ENCODE measurements around the gene ENTPD2.

The ENTPD2 gene

DNA sequence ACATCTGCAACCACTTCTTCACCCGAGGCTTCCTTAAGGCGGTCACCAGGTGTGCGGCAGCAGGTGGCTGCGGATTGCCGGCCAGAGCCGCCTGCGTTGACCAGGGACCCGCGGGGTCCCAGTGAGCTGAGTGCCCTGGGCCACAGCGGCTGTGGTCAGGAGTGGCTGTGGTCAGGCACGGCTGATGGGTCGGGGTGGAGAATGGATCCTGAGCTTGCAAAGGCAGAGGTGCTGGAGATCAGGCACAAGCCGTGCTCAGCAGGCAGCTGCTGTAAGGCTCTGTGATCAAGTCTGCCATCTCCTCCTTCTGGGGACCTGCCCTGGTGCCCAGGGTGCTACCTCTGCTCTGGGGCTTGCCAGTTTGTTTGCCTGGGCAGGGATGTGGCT is 25.5 kb upstream of the ENTPD2 start:
- no peak for DNase-seq

DNA sequence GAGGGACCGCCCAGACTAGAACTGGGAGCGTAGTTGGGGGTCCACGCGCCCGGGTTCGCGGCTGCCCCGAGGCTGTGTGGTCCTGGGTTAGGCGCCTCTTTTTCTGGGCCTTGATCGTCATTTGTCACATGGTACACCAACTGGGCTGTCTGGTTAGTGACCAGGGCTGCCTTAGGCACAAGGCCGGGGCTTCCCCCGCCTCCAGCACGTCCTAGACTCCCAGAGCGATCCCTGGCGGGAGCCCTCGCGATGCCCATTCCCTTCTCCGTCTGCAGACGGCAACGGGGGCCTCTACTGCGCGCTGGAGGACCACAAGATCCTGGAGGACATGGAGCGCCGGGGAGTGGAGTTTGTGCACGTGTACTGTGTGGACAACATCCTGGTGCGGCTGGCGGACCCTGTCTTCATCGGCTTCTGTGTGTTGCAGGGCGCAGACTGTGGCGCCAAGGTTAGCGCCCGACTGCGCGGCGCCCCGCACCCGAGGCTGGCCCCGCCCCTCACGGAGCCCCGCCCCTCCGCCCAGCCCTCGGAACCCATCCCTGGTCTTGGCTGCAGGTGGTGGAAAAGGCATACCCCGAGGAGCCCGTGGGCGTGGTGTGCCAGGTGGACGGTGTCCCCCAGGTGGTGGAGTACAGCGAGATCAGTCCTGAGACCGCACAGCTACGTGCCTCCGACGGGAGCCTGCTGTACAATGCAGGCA is 25.0 kb upstream of the ENTPD2 start:
- no peak for DNase-seq

DNA sequence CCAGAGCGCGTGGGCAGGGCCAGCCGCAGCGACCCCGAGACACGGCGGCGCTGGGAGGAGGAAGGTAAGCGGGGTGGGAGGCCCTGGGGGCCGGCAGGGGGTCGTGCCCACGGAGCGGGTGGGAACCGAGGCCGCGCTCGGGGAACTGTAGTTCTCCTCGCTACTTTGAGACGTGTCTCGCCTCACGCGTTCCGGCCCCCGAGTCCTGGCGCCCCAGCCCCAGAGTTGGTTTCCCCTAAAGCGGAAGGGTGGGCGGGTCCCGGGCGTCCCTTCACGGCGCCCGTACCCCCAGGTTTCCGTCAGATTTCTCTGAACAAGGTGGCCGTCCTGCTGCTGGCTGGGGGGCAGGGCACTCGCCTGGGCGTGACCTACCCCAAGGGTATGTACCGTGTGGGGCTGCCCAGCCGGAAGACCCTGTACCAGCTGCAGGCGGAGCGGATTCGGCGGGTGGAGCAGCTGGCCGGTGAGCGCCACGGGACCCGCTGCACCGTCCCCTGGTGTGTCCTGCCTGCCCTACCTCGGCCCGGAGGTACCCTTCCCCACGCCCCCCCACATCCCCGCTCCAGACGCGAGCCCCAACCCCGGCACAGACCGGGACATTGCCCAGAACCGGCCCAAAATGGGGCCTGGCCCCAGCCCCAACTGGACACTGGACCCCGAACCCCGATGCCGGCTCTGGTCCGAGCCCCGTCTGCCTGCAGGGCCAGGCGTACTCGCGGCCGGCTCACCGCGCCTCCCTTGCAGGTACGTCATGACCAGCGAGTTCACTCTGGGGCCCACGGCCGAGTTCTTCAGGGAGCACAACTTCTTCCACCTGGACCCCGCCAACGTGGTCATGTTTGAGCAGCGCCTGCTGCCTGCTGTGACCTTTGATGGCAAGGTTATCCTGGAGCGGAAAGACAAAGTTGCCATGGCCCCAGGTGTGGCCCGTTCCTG is 24.2 kb upstream of the ENTPD2 start:
- no peak for DNase-seq

DNA sequence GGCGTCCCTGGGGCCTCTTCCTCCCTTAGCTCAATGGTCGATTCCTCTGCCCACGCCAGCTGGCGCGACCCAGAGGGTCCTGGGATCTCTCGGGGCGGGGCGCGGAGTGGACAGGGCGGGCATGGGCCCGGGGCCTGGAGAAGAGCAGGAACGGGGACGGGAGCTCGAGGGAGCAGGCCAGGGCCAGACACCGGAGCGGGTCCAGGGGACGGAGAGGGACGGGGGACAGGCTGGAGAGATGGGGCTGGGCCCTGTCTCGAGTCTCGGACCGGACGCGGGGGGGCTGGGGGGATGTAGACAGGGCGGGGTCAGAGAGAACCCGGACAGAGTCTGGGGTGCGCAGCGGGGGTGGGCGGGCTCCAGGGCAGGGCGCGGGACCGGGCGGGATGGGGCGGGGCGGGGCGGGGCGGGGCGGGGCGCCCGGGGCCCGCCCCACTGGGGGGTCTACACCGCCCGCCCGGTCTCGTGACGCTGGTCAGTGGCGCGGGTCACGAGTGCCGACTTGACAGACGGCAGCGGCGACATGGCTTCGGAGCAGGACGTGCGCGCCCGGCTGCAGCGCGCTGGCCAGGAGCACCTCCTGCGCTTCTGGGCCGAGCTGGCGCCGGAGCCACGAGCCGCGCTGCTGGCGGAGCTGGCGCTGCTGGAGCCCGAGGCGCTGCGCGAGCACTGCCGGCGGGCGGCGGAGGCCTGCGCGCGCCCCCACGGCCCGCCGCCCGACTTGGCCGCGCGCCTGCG is 23.3 kb upstream of the ENTPD2 start, which contains the start of gene UAP1L1:
TSS of gene UAP1L1 (plus strand) at position 508 of the 738 bp plus-strand sequence. CDS start at position 524, 16 bp downstream.
- peak; percentile 64 for DNase-seq

DNA sequence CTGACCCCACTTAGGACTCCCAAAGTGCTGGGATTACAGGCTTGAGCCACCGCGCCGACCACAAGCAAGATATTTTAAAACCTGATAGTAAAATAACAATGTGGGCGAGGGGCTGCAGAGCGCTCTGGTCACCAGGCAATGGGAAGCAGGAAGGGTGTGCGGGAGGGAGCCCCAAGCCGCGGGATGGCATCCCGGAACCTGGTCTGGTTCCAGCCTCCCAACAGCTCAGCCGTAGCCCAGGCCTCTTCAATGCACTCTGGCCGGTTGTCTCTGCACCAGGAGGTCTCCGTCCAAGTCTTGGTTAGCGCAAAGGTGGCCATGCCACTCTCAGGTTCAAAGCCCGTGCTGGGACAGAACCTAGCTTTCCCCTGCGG is 22.8 kb upstream of the ENTPD2 start:
- no peak for DNase-seq

DNA sequence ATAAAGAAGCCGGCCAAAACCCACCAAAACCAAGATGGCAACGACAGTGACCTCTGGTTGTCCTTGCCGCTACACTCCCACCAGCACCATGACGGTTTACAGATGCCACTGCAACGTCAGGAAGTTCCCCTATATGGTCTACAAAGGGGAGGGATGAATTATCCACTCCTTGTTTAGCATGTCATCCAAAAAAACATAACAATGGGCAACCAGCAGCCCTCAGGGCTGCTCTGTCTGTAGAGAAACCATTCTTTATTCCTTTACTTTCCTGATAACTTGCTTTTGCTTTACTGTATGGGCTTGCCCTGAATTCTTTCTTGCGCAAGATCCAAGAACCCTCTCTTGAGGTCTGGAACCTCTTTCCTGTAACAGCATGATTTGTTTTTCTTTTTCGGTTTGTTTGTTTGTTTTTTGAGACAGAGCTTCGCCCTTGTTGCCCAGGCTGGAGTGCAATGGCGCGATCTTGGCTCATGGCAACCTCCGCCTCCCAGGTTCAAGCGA is 21.5 kb upstream of the ENTPD2 start:
- no peak for DNase-seq

DNA sequence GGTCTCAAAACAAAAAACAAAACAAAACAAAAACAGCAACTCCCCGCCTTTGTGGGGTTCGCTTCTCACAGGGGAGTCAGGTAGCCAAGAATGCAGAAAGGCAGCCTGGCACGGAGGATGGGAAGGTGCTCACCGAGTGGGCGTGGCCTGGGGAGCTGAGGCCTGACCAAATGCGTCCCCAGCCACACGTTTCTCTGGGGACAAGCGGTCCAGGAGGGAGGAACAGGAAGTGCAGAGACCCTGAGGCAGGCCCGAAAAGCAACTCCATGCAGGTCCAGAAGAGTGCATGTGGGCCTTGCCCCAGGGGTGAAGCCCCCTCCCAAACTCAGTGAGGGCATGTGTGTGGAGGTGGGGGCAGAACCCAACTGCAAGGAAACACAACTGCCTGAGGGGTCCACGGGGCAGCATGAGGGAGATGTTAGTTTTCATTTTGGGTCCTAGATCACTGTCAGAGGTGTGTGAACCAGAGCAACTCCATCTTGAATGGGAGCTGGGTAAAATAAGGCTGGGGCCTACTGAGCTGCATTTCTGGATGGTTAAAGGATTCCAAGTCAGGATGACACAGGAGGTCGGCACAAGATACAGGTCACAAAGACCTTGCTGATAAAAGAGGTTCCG is 20.9 kb upstream of the ENTPD2 start:
- DNase-seq: no peak

DNA sequence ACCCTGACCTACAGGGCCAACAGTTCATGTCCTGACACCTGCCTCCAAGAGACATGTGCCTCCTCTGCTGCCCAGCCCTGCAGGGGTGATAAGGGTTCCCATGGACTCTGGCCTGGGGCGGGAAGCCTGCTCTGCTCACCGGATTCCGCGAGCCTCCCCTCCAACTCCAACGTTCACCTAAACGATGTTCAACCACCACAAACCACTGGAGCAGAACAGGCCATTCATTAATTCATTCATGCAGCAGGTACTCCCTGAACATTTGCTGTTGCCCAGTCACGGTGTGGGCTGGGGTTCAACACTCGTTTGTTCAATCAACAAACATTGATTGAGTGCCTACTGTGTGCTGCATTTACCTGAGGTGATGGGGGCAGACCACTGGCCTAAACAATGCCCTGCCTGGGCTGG is 20.1 kb upstream of the ENTPD2 start:
- no peak for DNase-seq

DNA sequence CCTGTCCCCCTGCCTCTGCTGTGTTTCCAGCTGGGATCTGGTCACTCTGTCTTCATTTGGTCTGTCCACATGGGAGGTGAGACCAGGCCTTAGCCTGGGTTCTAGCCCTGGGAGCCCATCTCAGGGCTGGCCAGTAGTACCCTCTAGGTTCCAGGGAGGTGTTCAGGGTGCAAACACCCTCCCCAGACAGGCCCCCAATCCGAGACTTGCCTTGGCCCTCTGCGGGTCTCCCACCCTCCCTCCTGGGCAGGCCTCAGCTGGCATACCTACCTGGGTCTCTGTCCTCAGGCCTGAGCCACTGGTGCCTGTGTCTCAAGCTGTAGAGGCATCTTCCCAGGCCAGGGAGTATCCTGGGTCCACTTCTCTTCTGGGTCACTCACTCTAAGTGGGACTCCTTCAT is 17.4 kb upstream of the ENTPD2 start:
- DNase-seq: no peak

DNA sequence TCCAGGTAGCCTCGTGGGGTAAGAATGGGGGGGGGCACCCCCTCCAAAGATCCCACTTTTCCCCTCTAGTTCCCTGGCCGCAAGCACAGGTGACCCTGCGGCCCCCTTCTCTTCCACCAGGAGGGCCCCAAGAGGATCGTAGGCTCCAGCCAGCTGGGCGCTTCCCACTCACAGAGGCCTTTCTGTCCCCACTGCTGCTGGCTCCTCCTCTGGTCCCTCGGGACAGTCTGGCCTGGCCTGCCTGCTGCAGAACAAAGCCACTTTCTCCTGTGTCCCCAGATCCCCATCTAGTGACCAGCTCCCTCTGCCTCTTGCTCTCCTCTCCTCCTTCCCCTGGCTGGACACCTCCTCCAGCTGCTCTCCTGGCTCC is 17.0 kb upstream of the ENTPD2 start:
- DNase-seq: no peak

DNA sequence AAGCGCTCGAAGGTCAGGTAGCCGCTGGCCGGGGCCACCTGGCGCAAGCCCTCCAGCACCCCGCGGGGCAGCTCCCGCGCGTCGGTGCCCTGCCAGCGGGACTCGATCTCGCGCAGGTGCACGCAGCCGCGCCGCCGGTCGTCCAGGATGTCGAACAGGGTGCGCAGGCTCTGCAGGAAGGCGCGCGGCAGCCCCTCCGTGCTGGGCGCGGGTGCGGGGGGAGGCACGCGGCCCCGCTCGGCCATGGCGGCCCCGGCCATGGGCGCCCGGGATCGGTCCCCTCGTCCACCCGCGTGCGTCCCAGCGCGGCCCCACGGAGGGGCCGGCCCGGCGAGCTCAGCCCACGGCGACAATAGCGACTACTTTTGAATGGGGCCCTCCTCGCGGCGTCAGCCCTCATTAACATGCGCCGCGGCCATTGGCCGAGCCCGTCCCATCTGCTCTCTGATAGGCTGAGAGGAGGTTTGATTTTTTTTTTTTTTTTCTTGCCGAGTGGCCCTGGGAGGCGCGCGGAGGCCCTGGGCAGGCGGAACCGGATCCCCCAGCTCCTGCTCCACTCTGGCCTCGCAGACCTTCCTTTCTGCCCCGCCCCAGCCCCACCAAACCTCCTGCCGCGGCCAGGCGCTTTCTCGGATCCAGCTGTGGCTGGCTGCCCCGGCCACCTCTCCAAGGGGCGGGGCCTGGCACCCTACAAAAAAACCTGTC is 16.5 kb upstream of the ENTPD2 start, which contains the start of gene SAPCD2:
TSS of gene SAPCD2 (minus strand) at position 357 of the 705 bp plus-strand sequence. CDS start at position 260, 97 bp downstream.
- peak; percentile 76 for DNase-seq

DNA sequence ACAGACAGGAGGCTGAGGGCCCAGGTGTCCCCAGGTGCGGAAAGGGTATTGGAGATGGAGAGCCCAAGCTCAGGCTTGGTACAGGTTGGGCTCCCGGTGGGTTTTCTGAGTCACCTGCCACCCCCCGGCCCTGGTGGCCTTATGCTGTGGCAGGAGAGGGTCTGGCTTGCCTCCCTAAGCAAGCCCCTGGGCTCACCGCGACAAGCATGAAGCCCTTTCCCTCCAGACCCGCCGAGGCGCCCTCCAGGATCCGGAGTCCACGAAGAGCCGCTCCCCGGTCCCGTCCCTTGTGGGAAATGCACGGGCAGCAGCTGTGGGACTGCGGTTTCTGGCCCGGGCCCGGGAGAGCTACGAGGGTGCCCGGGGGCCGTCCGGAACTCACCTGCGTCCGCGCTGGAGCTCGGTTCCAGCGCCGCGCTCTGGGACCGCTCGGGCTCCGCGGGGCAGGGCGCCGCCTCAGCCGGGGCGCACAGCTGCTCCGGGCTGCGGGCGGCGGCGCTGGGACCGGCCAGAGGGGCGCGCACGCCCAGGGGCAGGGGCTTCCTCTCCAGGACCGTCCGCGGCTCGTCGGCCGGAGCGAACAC is 15.7 kb upstream of the ENTPD2 start:
- DNase-seq: no peak

DNA sequence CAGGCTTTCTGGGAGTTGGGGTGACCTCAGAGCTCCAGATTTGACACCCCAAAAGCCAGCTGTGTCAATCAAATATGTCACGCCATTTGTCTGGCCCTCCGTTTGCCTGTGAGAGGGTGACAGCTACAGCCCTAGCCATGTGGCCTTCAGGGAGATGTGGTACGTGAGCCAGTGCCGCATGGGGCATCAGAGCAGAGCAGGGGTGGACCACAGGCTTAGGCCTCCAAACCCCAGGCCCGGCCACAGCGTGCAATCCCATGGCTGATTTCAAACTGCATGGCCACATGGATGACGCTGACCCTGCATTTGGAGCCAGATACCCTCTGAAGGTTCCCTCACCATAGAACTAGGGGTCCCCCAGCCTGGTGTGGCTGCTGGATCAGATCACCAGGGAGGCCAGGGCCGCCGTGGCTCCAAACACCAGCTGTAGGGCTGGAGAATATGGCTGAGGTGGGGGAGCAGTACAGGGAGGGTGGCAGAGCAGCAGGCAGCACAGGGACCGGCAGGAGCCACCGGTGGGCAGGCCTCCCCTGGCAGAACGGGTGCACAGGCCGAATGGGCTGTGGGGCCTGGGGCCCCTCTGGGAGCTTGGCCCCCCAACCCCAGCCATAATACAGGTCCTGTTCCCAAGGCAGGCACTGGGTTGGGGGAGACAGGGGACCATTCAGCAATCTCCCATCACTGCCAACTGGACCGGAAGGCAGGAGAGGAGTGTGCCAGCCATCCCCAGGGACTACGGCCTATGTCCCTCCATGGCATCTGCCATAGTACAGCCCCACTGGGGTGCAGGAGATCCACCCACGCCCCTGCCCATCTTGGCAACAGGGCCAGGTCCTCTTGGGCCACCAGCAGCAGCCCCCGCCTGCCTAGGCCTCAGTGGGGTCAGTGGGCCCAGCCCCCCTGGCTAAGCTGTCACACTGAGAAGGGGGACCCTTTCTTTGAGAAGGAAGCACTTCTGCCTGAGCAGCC is 15.0 kb upstream of the ENTPD2 start:
- DNase-seq: no peak

DNA sequence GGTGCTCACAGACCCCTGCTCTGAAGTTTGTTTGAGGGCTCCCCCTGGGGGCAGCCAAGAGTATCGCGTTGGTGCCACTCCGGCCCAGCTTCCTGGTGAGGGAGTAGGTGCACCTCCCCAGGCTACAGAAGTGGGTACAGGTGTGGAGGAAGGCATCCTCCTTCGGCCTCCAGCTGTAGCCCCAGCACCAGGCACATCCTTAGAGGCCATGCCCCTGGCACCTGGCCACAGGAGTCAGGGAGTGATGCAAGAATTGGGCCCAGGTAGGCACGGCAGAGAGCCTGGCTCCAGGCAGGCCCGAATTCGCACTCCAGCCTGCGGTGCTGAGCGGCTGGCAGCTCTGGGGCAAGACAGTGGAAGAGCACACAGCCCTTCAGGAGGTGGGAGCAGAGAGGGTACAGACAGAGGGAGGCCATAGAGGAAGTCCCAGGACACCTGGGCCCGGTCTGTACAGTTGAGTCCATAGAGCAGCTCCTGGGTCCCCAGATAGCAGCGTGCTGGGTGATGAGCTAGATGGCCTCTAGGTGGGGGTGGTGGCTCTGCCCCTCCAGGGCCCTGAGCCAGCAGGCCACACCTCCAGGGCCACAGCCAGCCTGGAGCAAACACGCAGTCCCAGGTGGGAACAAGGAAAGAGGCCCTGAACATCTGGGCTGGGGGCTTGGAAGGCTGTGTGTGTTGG is 14.1 kb upstream of the ENTPD2 start:
- peak; percentile 31 for DNase-seq

DNA sequence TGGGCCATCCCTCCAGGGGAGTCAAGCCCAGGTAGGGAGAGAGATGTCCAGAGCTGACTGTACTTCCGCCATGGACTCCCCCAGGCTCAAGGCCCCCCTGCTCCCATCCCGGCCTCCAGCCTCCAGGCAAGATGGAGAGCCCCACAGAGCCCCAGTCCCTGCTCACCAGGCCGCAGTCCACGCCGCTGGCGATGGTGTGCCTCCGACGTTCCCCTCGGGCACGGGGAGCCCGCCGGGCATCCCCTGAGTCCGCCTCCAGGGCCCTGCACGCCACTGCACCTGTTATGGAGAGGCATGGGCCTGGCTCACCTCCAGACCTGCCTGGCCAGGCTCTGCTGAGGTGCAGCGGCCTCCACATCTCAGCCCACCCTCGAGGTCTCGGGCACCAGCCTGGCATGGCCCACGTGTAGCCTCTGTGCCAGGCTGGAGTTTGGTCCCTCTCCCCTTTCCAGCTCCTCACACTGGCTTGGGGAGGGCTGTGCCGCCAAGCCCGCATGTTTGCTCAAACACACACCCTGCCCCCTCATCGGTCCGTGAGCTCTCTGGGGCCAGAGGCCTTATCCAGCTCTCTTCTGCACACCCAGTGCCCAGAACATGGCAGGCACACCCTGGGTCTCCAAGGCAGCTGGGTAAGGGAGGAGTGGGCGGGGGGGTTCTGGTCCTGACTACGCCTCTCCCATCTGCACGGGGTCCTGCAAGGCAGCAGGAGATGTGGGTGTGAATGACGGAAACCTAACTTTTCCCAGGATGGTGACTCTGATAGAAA is 12.4 kb upstream of the ENTPD2 start:
- DNase-seq: no peak

DNA sequence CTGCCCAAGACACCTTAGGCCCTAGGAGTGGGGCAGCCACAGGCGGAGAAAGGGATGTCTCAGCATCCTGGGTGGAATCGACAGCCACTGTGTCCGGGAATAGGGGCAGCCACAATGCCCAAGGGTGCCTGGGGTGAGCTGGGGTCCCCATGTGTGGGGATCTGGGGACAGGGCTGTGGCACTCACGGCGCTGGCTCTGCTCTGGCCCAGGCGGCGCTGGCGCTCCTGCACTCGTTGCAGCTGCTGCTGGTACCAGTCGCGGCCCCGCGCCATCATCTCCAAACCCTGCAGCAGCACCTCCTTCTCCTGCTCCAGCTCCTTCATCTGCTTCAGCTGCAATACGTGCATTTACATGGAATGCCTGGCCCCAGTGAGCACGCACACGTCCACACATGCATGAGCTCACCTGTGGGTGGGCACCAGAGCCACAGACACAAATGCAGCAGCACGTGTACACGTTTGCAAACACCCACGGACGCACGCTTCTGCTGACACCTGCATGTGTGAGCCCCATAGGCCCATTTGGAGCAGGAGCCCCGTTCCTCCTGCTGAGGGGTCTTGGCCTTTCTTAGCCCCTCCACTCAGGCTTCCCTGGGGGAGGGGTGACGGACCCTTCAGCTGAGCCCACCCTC is 11.6 kb upstream of the ENTPD2 start:
- no peak for DNase-seq

DNA sequence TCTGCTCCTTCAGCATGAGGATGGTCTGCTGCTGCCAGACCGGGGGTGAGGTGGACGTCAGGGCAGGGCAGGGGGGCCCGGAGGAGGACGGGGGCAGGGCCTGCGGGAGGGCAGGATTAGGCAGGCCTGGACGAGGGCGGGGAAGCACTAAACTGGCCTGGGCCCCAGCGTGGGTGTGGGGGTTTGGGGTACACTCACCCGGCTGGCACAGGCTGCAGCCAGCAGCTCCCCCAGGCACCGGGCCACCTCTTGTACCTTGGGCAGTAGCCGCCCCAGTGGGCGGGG is 11.0 kb upstream of the ENTPD2 start:
- no peak for DNase-seq

DNA sequence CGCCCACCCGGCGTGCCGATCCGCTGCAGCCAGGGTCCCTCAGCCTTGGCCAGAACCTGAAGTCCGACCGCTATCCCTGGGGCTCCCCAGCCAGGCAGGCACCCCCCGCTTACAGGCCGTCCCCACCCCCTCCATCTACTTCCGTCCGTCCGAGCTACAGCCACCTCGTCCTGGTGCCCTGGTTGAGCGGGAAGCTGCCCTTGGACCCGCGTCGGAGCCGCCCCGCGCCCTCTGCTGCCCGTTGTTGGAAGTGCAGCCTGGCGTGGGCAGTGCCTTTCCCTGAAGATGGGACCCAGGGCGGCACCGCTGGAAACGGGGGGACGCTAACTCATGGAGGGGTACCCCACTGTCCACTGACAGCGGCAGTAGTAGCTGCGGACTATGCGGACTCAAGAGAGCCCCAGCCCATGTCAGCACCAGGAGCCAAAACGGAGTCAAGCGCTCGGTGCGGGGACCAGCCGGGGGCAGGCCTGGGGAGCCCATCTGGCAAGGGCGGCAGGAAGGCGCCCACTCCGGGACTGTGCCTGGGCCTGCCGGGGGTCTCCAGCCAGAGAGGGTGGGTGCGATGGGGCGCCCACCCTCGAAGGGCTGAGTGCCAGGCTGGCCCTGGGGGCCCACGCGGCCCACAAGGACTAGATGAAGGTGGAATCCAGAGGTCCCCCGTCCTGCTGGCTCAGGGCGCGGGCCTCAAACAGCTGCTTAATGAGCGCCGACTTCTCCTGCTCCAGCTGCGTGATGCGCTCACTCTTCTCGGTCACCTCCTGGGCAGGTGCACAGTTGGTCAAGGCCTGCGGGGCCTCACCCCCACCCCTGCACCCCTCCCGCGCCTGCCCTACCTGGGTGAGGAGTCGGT is 10.4 kb upstream of the ENTPD2 start:
- peak; percentile 29 for DNase-seq

All from activated gamma-delta T cell (primary cell).